A172 (cell line): ENCODE data around the gene MOCS1. TPM values are rescaled to one million over a fixed set of nuclear protein-coding genes. Genes with fewer than 3 reads are reported as not detected.
"Not testable (repeated sequence)": the region's sequence is repeated elsewhere in the genome, so short reads cannot be mapped to it uniquely, and the experiment has no call there.

Source experiments
- DNase-seq: peaks from one replicate; pipeline ENCODE4 v3.0.0-alpha.2; 2015; ENCODE audit warnings: low spot score
- total RNA-seq: library from RNA; depleted of rRNA; stranded (reverse); fragments of >200 nt; shearing (Covaris generic); gene quantifications from 2 replicates; pipeline ENCODE4 v1.2.3, GENCODE V29; 2014; rRNA removed

Gene MOCS1
- 4.4 and 5.5 TPM in 2 replicates for total RNA-seq

GRCh38 chr6:39934131-39934757, at the start of gene MOCS1:
Gene MOCS1 (minus strand): TSS chr6:39934462. CDS start chr6:39934417, 45 bp downstream.
- DNase-seq, result peak; percentile 18

GRCh38 chr6:39984051-39984450, 49.8 kb upstream of the MOCS1 start:
- DNase-seq, result no peak

DNA sequence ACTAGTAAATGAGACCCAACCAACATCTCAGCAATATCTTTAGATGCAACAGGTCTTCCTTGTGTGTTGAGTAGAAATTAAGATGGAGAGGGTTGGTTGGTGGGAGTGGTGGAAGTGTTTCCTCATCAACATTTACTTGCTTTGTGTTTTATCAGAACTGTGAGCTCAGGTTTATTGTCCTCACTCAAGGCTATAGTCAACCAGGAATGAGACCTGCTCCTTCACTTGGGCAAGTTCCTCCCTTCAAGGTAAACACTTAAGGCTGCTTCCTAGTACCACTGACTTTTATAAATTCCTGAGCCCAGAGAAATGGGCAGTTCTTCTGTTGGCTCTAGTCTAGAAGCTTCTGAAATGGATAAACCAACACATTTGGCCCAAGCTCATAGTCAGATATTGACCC, 48.9 kb upstream of the MOCS1 start:
- DNase-seq, result no peak

- no peak for DNase-seq
Measured at GRCh38 chr6:39982720-39983119, 48.5 kb upstream of the MOCS1 start.

GRCh38 chr6:39980839-39981580, 46.7 kb upstream of the MOCS1 start:
- peak; percentile 6 for DNase-seq

GRCh38 chr6:39979461-39980328, 45.4 kb upstream of the MOCS1 start:
- no peak for DNase-seq

GRCh38 chr6:39978240-39978639, 44.0 kb upstream of the MOCS1 start:
- DNase-seq, result no peak

DNA sequence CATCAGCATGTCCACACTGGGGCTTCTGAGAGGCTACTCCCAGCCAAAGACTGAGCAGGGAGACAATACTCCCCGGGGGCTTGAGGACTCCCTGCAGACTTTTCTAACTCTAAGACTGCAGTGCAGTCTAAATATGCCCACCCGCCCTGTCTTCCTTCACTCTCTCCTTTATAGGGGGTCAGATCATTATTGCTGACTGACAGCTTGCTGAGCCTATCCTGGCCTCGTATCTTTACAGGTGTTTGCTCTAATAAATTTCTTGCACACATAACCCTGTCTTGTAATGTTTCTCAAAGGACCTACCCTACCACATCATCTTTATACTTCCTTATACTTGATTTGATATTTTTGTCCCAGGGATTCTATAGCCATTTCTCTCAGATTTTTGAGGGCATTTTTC, 39.4 kb upstream of the MOCS1 start:
- DNase-seq, result no peak

DNA sequence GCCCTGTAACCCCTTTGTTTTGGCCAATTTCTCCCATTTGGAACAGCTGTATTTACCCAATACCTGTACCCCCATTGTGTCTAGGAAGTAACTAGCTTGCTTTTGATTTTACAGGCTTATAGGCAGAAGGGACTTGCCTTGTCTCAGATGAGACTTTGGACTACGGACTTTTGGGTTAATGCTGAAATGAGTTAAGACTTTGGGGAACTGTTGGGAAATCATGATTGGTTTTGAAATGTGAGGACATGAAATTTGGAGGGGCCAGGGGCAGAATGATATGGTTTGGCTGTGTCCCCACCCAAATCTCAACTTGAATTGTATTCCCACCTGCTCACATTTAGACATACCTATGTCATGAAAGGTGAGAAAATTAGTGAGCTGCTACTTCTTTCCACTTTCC, 38.5 kb upstream of the MOCS1 start:
- not testable (repeated sequence) for DNase-seq

GRCh38 chr6:39971131-39971530, 36.9 kb upstream of the MOCS1 start:
- DNase-seq, result not testable (repeated sequence)

- no peak for DNase-seq
Measured at GRCh38 chr6:39965751-39966150, 31.5 kb upstream of the MOCS1 start.

DNA sequence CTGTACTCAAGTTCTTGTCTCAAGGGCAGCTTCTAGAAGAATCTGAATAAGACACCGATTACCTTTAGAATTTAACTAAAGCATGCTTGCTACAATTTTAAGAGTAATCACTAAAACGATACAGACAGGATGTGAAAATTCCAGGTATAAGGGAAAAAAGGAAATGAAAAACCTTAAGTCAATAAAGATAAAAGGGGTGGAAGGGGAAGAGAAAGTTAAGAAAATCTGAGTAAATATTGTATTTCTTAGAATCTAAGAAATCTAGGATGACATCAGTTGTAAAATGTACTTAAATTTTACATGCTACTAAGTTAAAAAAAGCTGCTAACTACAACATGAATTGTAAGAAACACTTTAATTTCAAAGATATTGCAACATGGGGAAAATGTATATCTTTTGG, 30.3 kb upstream of the MOCS1 start:
- no peak for DNase-seq

- no peak for DNase-seq
Measured at GRCh38 chr6:39964094-39964493, 29.8 kb upstream of the MOCS1 start.

DNA sequence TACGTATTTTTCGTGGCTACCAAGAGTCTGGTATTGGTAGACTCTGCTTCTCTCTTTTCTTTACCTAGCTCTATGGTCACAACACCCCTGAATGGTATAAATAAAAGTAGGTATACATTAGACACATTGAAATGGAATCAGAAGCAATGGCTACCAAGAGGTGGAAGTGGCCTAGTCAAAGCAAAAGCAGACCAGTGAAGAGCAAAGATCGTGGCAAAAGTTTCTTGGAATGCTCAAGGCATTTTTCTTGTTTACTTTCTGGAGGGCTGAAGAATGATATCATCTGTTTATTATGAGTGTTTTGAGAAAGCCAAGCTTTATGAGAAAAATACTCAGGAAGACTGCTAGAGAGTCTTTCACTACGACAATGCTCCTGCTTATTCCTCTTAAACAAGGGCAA, 28.6 kb upstream of the MOCS1 start:
- no peak for DNase-seq

- no peak for DNase-seq
Measured at GRCh38 chr6:39961178-39961577, 26.9 kb upstream of the MOCS1 start.

GRCh38 chr6:39958947-39959346, 24.7 kb upstream of the MOCS1 start:
- DNase-seq, result no peak

GRCh38 chr6:39956936-39957335, 22.7 kb upstream of the MOCS1 start:
- DNase-seq, result no peak

DNA sequence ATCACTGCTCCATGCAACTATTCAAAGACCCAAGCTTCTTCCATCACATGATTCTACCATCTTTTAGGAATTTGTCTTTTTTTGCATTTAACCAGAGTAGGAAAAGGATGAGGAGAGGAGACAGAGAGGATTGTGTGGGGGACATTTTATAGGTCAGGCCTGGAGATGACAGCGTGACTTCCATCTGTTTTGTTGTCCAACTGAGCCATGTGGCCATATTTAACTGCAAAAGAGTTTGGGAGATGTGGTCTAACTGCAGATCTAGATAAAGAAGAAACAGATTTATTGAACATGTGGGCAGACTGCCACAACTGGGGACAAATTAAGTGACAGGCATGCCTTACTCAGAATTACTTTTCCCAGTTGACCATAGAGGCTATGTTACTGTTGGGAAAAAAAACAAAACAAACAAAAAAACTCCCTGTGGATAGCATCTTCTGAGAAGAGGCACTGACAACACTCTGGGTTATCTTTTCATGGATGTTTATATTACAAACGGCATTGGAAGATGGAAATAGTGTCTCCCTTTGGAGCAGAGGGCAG, 18.9 kb upstream of the MOCS1 start:
- no peak for DNase-seq

DNA sequence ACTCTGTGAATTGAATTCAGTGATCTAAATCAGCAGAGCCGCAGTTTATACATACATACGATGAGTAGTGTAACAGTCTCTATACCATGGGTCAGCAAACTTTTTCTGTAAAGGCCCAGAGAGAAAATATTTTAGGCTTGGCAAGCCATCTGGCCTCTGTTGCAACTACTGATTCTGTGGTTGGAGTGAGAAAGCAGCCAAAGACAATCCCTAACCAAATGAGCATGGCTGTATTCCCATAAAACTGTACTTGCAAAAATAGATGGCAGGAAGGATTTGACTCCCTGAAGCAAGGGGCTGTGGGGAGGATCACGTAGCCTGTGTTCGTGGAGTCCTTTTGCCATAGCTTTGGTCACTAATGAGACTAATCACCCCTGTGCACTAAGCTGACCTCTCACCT, 17.9 kb upstream of the MOCS1 start:
- no peak for DNase-seq

DNA sequence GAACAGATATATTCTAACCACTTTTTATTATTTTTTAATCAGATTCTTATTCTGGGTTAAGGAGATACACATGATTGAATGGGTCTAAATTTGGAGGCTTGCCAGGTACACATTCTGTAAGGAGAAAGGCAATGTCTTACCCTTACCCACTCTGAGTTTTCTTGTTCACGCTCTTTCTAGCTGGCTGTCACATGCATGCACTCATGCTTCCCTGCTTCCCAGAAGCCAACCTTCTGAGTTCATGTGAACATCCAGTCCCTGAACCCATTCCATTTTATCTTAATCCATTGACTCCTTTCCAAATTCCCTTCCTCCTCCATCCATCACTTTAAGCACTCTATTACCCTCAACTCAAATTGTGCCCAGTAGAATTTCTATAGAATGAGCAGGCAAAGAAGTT, 17.5 kb upstream of the MOCS1 start:
- DNase-seq, result no peak

GRCh38 chr6:39951191-39951590, 16.9 kb upstream of the MOCS1 start:
- DNase-seq, result no peak

DNA sequence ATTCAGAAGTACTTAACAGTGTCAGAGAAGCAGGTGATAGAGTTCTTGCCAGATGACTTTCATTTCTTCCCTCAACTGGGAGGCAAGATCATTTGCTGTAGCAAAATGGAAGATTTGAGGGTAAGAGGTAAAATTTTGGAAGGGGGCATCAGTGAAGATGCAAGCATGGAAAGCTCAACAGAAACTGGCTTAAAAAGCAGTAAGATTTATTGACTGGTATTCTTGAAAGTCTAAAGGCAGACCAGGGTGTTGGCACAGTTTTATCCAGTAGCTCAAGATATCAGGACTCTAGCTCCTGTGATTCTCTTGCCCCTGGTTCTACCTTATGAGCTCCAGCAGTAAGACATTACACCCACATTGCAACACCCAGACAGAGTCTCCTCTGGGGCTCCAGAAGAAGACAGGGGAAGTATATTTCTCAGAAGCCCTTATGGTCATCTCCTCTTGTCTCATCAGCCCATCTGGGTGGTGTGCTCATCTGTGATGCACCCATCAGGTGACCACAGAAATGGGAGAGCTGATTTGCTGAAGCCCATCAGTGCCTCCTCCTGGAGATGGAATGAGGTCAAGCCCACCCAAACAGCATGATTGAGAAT, 16.0 kb upstream of the MOCS1 start:
- no peak for DNase-seq
